HepG2 (cell line): ENCODE results near the gene STAMBPL1. TPM values are rescaled to one million over a fixed set of nuclear protein-coding genes. Genes with fewer than 3 reads are reported as not detected.

Source experiments
- ATAC-seq: fragments of 200-7000 bp; cut with Tn5 transposase; 3 replicates; pipeline ENCODE4 v1.9.1; 2020; ENCODE audit warnings: mild to moderate bottlenecking, moderate library complexity
- BruUV-seq: library from RNA; stranded (reverse); fragments of 400-500 nt; replicated peaks from 2 replicates; lab custom pipeline; 2021; lab: Mats Ljungman, UMichigan
- CTCF ChIA-PET: fragments of 300-600 bp; formaldehyde crosslinking; extraction: SDS; loops from one replicate; lab custom pipeline; 2021; ENCODE audit warnings: low total read pairs, inconsistent platforms, low intra/inter-chr PET ratio; lab: Yijun Ruan, JAX
- POLR2A ChIA-PET: fragments of 350-600 bp; sonication (Branson Sonifier 250); formaldehyde crosslinking; loops from one replicate; lab custom pipeline; 2020; ENCODE audit warnings: antibody characterized with exemption, inconsistent platforms; lab: Yijun Ruan, JAX
- DNase-seq: peaks from one replicate; pipeline ENCODE4 v3.0.0-alpha.2; 2015; ENCODE audit warnings: low spot score
- FAIRE-seq: peaks from 3 replicates; lab custom pipeline; 2011; peaks lifted over from hg19 to GRCh38; lab: Jason Lieb, UNC
- H2AFZ ChIP-seq: one replicate; pipeline ENCODE4 v1.6.1; 2011; ENCODE audit warnings: low read length, inconsistent platforms
- H3K27ac ChIP-seq: fragments of 300-600 bp; 3 replicates; pipeline ENCODE4 v1.8.0; 2011; ENCODE audit warnings: mixed run types, mild to moderate bottlenecking, mixed read lengths, low read length, inconsistent platforms; ENCODE audit not compliant: insufficient read depth; ENCODE audit errors: extremely low read length
- H3K27me3 ChIP-seq, 2 experiments: fragments of 200-600 bp in 1 of 2; 2 replicates in 1 of 2; 3 replicates in 1 of 2; pipeline versions ENCODE4 v1.6.0 to v1.8.0; 2011; ENCODE audit warnings: low read length in 2 of 2, mild to moderate bottlenecking in 2 of 2, moderate library complexity in 2 of 2, inconsistent platforms in 1 of 2; ENCODE audit not compliant: insufficient read depth in 2 of 2, control insufficient read depth in 1 of 2
- H3K36me3 ChIP-seq, 2 experiments: fragments of 200-600 bp in 1 of 2; replicated peaks in 1 of 2; 2 replicates in 1 of 2; 3 replicates in 1 of 2; pipeline versions ENCODE4 v1.5.1 to v1.8.0; 2011; ENCODE audit warnings: low read length in 2 of 2, inconsistent platforms in 1 of 2; ENCODE audit not compliant: insufficient read depth in 2 of 2, control insufficient read depth in 1 of 2
- H3K4me1 ChIP-seq: 2 replicates; pipeline ENCODE4 v1.5.1; 2012; ENCODE audit warnings: low read length, inconsistent platforms; ENCODE audit not compliant: insufficient read depth
- H3K4me2 ChIP-seq: 2 replicates; pipeline ENCODE4 v1.6.0; 2011; ENCODE audit warnings: low read depth, low read length, inconsistent platforms
- H3K4me3 ChIP-seq, 3 experiments: fragments of 200-600 bp in 1 of 3; sonication (generic), shearing (Covaris generic) in 1 of 3; replicated peaks in 1 of 3; 2 replicates each; pipeline ENCODE4 v1.5.1; 2011 to 2016; ENCODE audit warnings: low read length in 3 of 3, inconsistent platforms in 2 of 3, low read depth in 2 of 3, mild to moderate bottlenecking in 2 of 3, control low read depth in 1 of 3, mixed read lengths in 1 of 3; ENCODE audit not compliant: insufficient read depth in 1 of 3
- H3K79me2 ChIP-seq: one replicate; pipeline ENCODE4 v1.6.1; 2011; ENCODE audit warnings: low read length, inconsistent platforms; ENCODE audit not compliant: insufficient read depth
- H3K9ac ChIP-seq: 2 replicates; pipeline ENCODE4 v1.6.0; 2011; ENCODE audit warnings: mild to moderate bottlenecking, low read depth, low read length, inconsistent platforms; ENCODE audit not compliant: insufficient read depth
- H3K9me3 ChIP-seq: 2 replicates; pipeline ENCODE4 v1.5.1; 2012; ENCODE audit warnings: mild to moderate bottlenecking, low read length
- H4K20me1 ChIP-seq: 2 replicates; pipeline ENCODE4 v1.6.0; 2011; ENCODE audit warnings: inconsistent platforms, mild to moderate bottlenecking, low read length, moderate library complexity; ENCODE audit not compliant: insufficient read depth
- DPF2 ChIP-seq: sonication (generic); formaldehyde crosslinking; IDR thresholded peaks from 2 replicates; pipeline ENCODE4 v1.4.0; 2020; ENCODE audit warnings: mild to moderate bottlenecking, low read depth, missing genetic modification reagents, borderline replicate concordance
- GPN1 ChIP-seq: sonication (generic); formaldehyde crosslinking; IDR thresholded peaks from 2 replicates; pipeline ENCODE4 v1.5.1; 2020; ENCODE audit warnings: missing genetic modification reagents, borderline replicate concordance
- NFKB2 ChIP-seq: sonication (generic); formaldehyde crosslinking; IDR thresholded peaks from 2 replicates; pipeline ENCODE4 v1.4.0; 2020; ENCODE audit warnings: missing genetic modification reagents, borderline replicate concordance
- ZC3H13 ChIP-seq: sonication (generic); formaldehyde crosslinking; IDR thresholded peaks from 2 replicates; pipeline ENCODE4 v1.8.1; 2023; ENCODE audit warnings: mild to moderate bottlenecking, missing genetic modification reagents, moderate library complexity
- ZNF350 ChIP-seq: sonication (generic); formaldehyde crosslinking; IDR thresholded peaks from 2 replicates; pipeline ENCODE4 v1.4.0; 2020; ENCODE audit warnings: mild to moderate bottlenecking, low read depth, missing genetic modification reagents, borderline replicate concordance
- ZNF430 ChIP-seq: sonication (generic); formaldehyde crosslinking; IDR thresholded peaks from 2 replicates; pipeline ENCODE4 v1.9.0; 2021; ENCODE audit warnings: mild to moderate bottlenecking, missing genetic modification reagents
- ZNF577 ChIP-seq: sonication (generic); formaldehyde crosslinking; IDR thresholded peaks from 2 replicates; pipeline ENCODE4 v1.4.0; 2020; ENCODE audit warnings: mild to moderate bottlenecking, low read depth, missing genetic modification reagents, borderline replicate concordance
- WGBS: methylation state at CpG from one replicate; pipeline ENCODE4 v1.1.6; 2017; ENCODE audit warnings: low lambda C conversion rate; 5-methylcytosine and 5-hydroxymethylcytosine counted together
- in situ Hi-C: cut with HindIII; loops from 2 replicates; pipeline ENCODE4 v1.10.0; 2017; ENCODE audit warnings: low pct_unique_long_range_greater_than_20kb; ENCODE audit not compliant: extremely low pct_ligation_motif_present
- intact Hi-C: fragments of 100-400 bp; cut with micrococcal nuclease; formaldehyde crosslinking; loops from one replicate; pipeline ENCODE4 v1.10.0; 2022; ENCODE audit not compliant: unreplicated experiment
- polyA plus RNA-seq, 8 experiments: library from polyadenylated mRNA; depleted of rRNA in 3 of 8; stranded (reverse) in 7 of 8; unstranded in 1 of 8; fragments of >200 nt; fragmentation: Illumina TruSeq in 4 of 8; extraction: Trizol in 4 of 8; gene quantifications; 2 replicates each; pipeline versions ENCODE4 v1.2.1 to v1.2.3, GENCODE V29; 2011 to 2016; ENCODE audit warnings: low read depth in 4 of 8, missing spikeins in 1 of 8, mixed read lengths in 1 of 8; ENCODE audit not compliant: insufficient read depth in 1 of 8
- total RNA-seq, 5 experiments: library from RNA; depleted of rRNA; stranded (reverse); fragments of >200 nt; fragmentation: Illumina TruSeq; extraction: Trizol; gene quantifications; 2 replicates each; pipeline ENCODE4 v1.2.3, GENCODE V29; 2016; ENCODE audit warnings: low read depth in 1 of 5
- TF ChIP-seq, protein P1 (sequence below): sonication (generic); formaldehyde crosslinking; IDR thresholded peaks from 2 replicates; pipeline ENCODE4 v1.8.1; 2023; ENCODE audit warnings: mild to moderate bottlenecking, missing genetic modification reagents
- TF ChIP-seq, protein P2 (sequence below): sonication (generic); formaldehyde crosslinking; IDR thresholded peaks from 2 replicates; pipeline ENCODE4 v1.4.0; 2020; ENCODE audit warnings: missing genetic modification reagents, borderline replicate concordance
- TF ChIP-seq, protein P3 (sequence below): IDR thresholded peaks from 2 replicates; pipeline ENCODE4 v1.6.1; 2016; ENCODE audit warnings: low read depth, control low read depth
- TF ChIP-seq, protein P4 (sequence below): sonication (generic); formaldehyde crosslinking; IDR thresholded peaks from 2 replicates; pipeline ENCODE4 v1.4.0; 2020; ENCODE audit warnings: missing genetic modification reagents

STAMBPL1 gene
- total and polyA plus RNA-seq, 2 of the 13 experiments (the other 11 are each of a cell fraction or from before 2014, with no cell fraction given): 1.4 to 1.5 TPM

DNA sequence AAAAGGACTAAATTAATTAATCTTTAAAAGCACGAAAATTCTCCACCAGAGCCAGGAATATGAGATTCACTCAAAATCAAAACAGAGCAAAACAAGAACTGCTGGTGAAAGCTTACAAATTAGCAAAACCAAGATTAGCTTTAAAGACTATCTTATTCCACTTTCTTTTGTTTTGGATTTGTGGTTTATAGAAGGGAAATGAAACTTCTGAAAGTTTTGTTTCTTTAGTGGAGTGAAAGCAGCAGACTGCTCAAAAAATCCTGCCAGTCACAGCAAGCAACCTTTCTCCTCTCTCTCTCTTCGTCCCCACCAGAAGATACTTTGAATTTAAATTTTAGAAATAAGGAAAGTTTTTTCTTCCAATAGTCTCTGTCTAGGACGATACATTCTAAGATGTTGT is 64.8 kb downstream of the STAMBPL1 start:
- H2AFZ ChIP-seq: no peak overlapping the region
- H3K27ac ChIP-seq: no peak overlapping the region
- no peak overlapping the region for H3K4me3 ChIP-seq
- H3K9ac ChIP-seq: no peak overlapping the region
- H3K4me1 ChIP-seq: no peaks in the 10 kb centered on the region
- CTCF ChIA-PET: no interaction called here
- FAIRE-seq: no peak
- BruUV-seq: no TSS peak
- H4K20me1 ChIP-seq: no peaks in the 10 kb centered on the region
- no peaks in the 10 kb centered on the region for H3K9me3 ChIP-seq
- intact Hi-C loops: no loop called here
- TF ChIP-seq, protein P1, sequence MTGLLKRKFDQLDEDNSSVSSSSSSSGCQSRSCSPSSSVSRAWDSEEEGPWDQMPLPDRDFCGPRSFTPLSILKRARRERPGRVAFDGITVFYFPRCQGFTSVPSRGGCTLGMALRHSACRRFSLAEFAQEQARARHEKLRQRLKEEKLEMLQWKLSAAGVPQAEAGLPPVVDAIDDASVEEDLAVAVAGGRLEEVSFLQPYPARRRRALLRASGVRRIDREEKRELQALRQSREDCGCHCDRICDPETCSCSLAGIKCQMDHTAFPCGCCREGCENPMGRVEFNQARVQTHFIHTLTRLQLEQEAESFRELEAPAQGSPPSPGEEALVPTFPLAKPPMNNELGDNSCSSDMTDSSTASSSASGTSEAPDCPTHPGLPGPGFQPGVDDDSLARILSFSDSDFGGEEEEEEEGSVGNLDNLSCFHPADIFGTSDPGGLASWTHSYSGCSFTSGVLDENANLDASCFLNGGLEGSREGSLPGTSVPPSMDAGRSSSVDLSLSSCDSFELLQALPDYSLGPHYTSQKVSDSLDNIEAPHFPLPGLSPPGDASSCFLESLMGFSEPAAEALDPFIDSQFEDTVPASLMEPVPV: no peak
- TF ChIP-seq ZNF430 (CRISPR knock-in tag) (no peak), ZNF350 (CRISPR knock-in tag) (no peak), ZNF577 (CRISPR knock-in tag) (no peak), NFKB2 (CRISPR knock-in tag) (no peak), DPF2 (CRISPR knock-in tag) (no peak), GPN1 (CRISPR knock-in tag) (no peak), ZC3H13 (no peak)
- TF ChIP-seq, protein P2, sequence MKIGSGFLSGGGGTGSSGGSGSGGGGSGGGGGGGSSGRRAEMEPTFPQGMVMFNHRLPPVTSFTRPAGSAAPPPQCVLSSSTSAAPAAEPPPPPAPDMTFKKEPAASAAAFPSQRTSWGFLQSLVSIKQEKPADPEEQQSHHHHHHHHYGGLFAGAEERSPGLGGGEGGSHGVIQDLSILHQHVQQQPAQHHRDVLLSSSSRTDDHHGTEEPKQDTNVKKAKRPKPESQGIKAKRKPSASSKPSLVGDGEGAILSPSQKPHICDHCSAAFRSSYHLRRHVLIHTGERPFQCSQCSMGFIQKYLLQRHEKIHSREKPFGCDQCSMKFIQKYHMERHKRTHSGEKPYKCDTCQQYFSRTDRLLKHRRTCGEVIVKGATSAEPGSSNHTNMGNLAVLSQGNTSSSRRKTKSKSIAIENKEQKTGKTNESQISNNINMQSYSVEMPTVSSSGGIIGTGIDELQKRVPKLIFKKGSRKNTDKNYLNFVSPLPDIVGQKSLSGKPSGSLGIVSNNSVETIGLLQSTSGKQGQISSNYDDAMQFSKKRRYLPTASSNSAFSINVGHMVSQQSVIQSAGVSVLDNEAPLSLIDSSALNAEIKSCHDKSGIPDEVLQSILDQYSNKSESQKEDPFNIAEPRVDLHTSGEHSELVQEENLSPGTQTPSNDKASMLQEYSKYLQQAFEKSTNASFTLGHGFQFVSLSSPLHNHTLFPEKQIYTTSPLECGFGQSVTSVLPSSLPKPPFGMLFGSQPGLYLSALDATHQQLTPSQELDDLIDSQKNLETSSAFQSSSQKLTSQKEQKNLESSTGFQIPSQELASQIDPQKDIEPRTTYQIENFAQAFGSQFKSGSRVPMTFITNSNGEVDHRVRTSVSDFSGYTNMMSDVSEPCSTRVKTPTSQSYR (CRISPR knock-in tag): no peak
- TF ChIP-seq, protein P3, sequence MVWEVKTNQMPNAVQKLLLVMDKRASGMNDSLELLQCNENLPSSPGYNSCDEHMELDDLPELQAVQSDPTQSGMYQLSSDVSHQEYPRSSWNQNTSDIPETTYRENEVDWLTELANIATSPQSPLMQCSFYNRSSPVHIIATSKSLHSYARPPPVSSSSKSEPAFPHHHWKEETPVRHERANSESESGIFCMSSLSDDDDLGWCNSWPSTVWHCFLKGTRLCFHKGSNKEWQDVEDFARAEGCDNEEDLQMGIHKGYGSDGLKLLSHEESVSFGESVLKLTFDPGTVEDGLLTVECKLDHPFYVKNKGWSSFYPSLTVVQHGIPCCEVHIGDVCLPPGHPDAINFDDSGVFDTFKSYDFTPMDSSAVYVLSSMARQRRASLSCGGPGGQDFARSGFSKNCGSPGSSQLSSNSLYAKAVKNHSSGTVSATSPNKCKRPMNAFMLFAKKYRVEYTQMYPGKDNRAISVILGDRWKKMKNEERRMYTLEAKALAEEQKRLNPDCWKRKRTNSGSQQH (CRISPR knock-in tag): no peak
- TF ChIP-seq, protein P4, sequence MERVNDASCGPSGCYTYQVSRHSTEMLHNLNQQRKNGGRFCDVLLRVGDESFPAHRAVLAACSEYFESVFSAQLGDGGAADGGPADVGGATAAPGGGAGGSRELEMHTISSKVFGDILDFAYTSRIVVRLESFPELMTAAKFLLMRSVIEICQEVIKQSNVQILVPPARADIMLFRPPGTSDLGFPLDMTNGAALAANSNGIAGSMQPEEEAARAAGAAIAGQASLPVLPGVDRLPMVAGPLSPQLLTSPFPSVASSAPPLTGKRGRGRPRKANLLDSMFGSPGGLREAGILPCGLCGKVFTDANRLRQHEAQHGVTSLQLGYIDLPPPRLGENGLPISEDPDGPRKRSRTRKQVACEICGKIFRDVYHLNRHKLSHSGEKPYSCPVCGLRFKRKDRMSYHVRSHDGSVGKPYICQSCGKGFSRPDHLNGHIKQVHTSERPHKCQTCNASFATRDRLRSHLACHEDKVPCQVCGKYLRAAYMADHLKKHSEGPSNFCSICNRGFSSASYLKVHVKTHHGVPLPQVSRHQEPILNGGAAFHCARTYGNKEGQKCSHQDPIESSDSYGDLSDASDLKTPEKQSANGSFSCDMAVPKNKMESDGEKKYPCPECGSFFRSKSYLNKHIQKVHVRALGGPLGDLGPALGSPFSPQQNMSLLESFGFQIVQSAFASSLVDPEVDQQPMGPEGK (CRISPR knock-in tag): no peak
- TF ChIP-seq, all 625 proteins: peak for 0
- in situ Hi-C loops: no loop called here
- Histone ChIP-seq H3K36me3 (0 out of 5 replicates have a peak, but pooled peaks cover 1 to 3% of the 10 kb centered on the region in 2 experiments), H3K4me2 (no peak overlapping the region), H3K79me2 (no peaks in the 10 kb centered on the region), H3K27me3 (no peaks in the 10 kb centered on the region)
- 86% methylated on average over 3 of the region's 3 CpGs for WGBS
- no peak for DNase-seq
- POLR2A ChIA-PET: no interaction called here
- ATAC-seq: no peak
